K562 (cell line): ENCODE data around the gene SIGLEC6. TPM values are rescaled to one million over a fixed set of nuclear protein-coding genes. Genes with fewer than 3 reads are reported as not detected.

Source experiments
- ATAC-seq: fragments of 200-7000 bp; cut with Tn5 transposase; 3 replicates; pipeline ENCODE4 v1.9.1; 2020; ENCODE audit warnings: moderate library complexity
- BruUV-seq: library from RNA; stranded (reverse); fragments of 400-500 nt; replicated peaks from 2 replicates; lab custom pipeline; 2021; lab: Mats Ljungman, UMichigan
- CTCF ChIA-PET: fragments of 300-600 bp; formaldehyde crosslinking; extraction: SDS; loops from one replicate; lab custom pipeline; 2021; ENCODE audit warnings: low intra/inter-chr PET ratio; lab: Yijun Ruan, JAX
- POLR2A ChIA-PET: fragments of 300-600, 350-650 bp; sonication (Branson Sonifier 250); formaldehyde crosslinking; extraction: SDS; loops from one replicate; lab custom pipeline; 2021; ENCODE audit warnings: antibody characterized with exemption, inconsistent platforms; lab: Yijun Ruan, JAX
- DNase-seq, 4 experiments: peaks; one replicate each; pipeline versions ENCODE4 v3.0.0 to v3.0.0-alpha.2; 2011 to 2018; ENCODE audit warnings: low spot score in 3 of 4, mixed read lengths in 3 of 4; ENCODE audit errors: extremely low read depth in 1 of 4
- FAIRE-seq: peaks from 2 replicates; lab custom pipeline; 2011; peaks lifted over from hg19 to GRCh38; lab: Jason Lieb, UNC
- H2AFZ ChIP-seq: 2 replicates; pipeline ENCODE4 v1.6.0; 2011; ENCODE audit warnings: low read depth, low read length, control low read depth, inconsistent platforms
- H3K27ac ChIP-seq: fragments of 200-600 bp; 3 replicates; pipeline ENCODE4 v1.8.0; 2011; ENCODE audit warnings: low read depth, mild to moderate bottlenecking, control low read depth, inconsistent platforms, low read length, moderate library complexity, mixed read lengths; ENCODE audit errors: extremely low read depth
- H3K27me3 ChIP-seq, 2 experiments: fragments of 300-600 bp in 1 of 2; 2 replicates in 1 of 2; 3 replicates in 1 of 2; pipeline versions ENCODE4 v1.6.0 to v1.8.0; 2011; ENCODE audit warnings: inconsistent platforms in 2 of 2, low read length in 2 of 2, mild to moderate bottlenecking in 1 of 2, mixed read lengths in 1 of 2, moderate library complexity in 1 of 2; ENCODE audit not compliant: control insufficient read depth in 2 of 2, insufficient read depth in 2 of 2
- H3K36me3 ChIP-seq: fragments of 300-600 bp; 3 replicates; pipeline ENCODE4 v1.8.0; 2011; ENCODE audit warnings: mild to moderate bottlenecking, low read length, inconsistent platforms; ENCODE audit not compliant: control insufficient read depth, insufficient read depth
- H3K4me1 ChIP-seq, 2 experiments: fragments of 200-600 bp in 1 of 2; replicated peaks in 1 of 2; 2 replicates in 1 of 2; 3 replicates in 1 of 2; pipeline versions ENCODE4 v1.5.1 to v1.8.0; 2011; ENCODE audit warnings: inconsistent platforms in 2 of 2, low read length in 2 of 2, mild to moderate bottlenecking in 1 of 2, mixed read lengths in 1 of 2, moderate library complexity in 1 of 2; ENCODE audit not compliant: control insufficient read depth in 2 of 2, insufficient read depth in 2 of 2
- H3K4me2 ChIP-seq: 2 replicates; pipeline ENCODE4 v1.6.1; 2011; ENCODE audit warnings: low read length, control low read depth, inconsistent platforms, mixed read lengths; ENCODE audit not compliant: insufficient read depth
- H3K4me3 ChIP-seq: fragments of 200-600 bp; sonication (generic), shearing (Covaris generic); 2 replicates; pipeline ENCODE4 v1.5.1; 2016; ENCODE audit warnings: control low read depth, inconsistent platforms
- H3K79me2 ChIP-seq: fragments of 200-600 bp; 3 replicates; pipeline ENCODE4 v1.8.0; 2011; ENCODE audit warnings: low read length, inconsistent platforms; ENCODE audit not compliant: control insufficient read depth, insufficient read depth
- H3K9ac ChIP-seq, 2 experiments: 2 replicates each; pipeline versions ENCODE4 v1.6.0 to v1.6.1; 2011; ENCODE audit warnings: low read depth in 2 of 2, low read length in 2 of 2, control low read depth in 1 of 2, inconsistent platforms in 1 of 2, mild to moderate bottlenecking in 1 of 2, mixed read lengths in 1 of 2; ENCODE audit not compliant: insufficient read depth in 1 of 2
- H3K9me1 ChIP-seq: one replicate; pipeline ENCODE4 v1.6.0; 2011; ENCODE audit warnings: inconsistent platforms, mild to moderate bottlenecking, low read length, moderate library complexity; ENCODE audit not compliant: control insufficient read depth, insufficient read depth
- H3K9me3 ChIP-seq: replicated peaks from 2 replicates; pipeline ENCODE4 v1.5.1; 2011; ENCODE audit warnings: low read depth, low read length, inconsistent platforms; ENCODE audit not compliant: control insufficient read depth, insufficient read depth
- H4K20me1 ChIP-seq: replicated peaks from 2 replicates; pipeline ENCODE4 v1.6.1; 2011; ENCODE audit warnings: low read length, inconsistent platforms, mixed read lengths; ENCODE audit not compliant: control insufficient read depth, insufficient read depth
- E2F3 ChIP-seq: fragments of 250-450 bp; sonication (Bioruptor Pico); IDR thresholded peaks from 2 replicates; pipeline ENCODE4 v1.4.0; 2020; ENCODE audit warnings: mild to moderate bottlenecking
- NBN ChIP-seq: fragments of 450-650 bp; IDR thresholded peaks from 2 replicates; pipeline ENCODE4 v1.6.1; 2016; ENCODE audit warnings: low read depth, mild to moderate bottlenecking
- PCBP1 ChIP-seq: fragments of 200-400 bp; formaldehyde crosslinking; IDR thresholded peaks from 2 replicates; pipeline ENCODE4 v1.6.1; 2018; ENCODE audit warnings: mild to moderate bottlenecking, low read depth, low read length; ENCODE audit not compliant: poor library complexity, severe bottlenecking
- SIRT6 ChIP-seq: IDR thresholded peaks from one replicate; pipeline ENCODE4 v1.6.1; 2012; ENCODE audit warnings: low read depth, mild to moderate bottlenecking, control low read depth, inconsistent platforms, low read length, moderate library complexity
- SRSF9 ChIP-seq: fragments of 200-400 bp; formaldehyde crosslinking; IDR thresholded peaks from 2 replicates; pipeline ENCODE4 v1.6.1; 2017; ENCODE audit warnings: low read depth, low read length, borderline replicate concordance
- ZBTB8A ChIP-seq: fragments of 450-650 bp; IDR thresholded peaks from 2 replicates; pipeline ENCODE4 v1.6.1; 2018; ENCODE audit warnings: mild to moderate bottlenecking, moderate library complexity; ENCODE audit not compliant: partially characterized antibody
- ZFP1 ChIP-seq: fragments of 450-650 bp; formaldehyde crosslinking; IDR thresholded peaks from 2 replicates; pipeline ENCODE4 v1.4.0; 2020; ENCODE audit warnings: mild to moderate bottlenecking, mixed read lengths
- WGBS: fragments of 100-300 bp; shearing (Covaris generic); methylation state at CpG from one replicate; pipeline ENCODE4 v1.1.6; 2016; ENCODE audit warnings: low coverage, mixed read lengths; ENCODE audit not compliant: insufficient coverage; ENCODE audit errors: missing lambda C conversion rate; 5-methylcytosine and 5-hydroxymethylcytosine counted together
- in situ Hi-C: fragments of 300-500 bp; cut with MboI; formaldehyde crosslinking; loops from 4 replicates; pipeline ENCODE4 v1.15.0; 2018; ENCODE audit warnings: inconsistent platforms, mixed read lengths
- intact Hi-C: fragments of 100-400 bp; cut with micrococcal nuclease; formaldehyde crosslinking; loops from 2 replicates; pipeline ENCODE4 v1.14.2; 2022
- polyA plus RNA-seq, 8 experiments: library from polyadenylated mRNA; depleted of rRNA in 4 of 8; stranded (reverse) in 5 of 8; unstranded in 3 of 8; fragments of >200 nt; fragmentation: Nextera tagmentation in 2 of 8; fragmentation: Illumina TruSeq in 1 of 8; extraction: Ambion mirVana in 2 of 8; extraction: Trizol in 1 of 8; gene quantifications; 2 replicates each; pipeline versions ENCODE4 v1.2.1 to v1.2.3, GENCODE V29; 2011 to 2014; ENCODE audit warnings: inconsistent platforms in 1 of 8, missing spikeins in 1 of 8
- total RNA-seq, 7 experiments: library from RNA; depleted of rRNA in 6 of 7; stranded (reverse); fragments of >200 nt in 6 of 7; fragmentation: Illumina TruSeq in 2 of 7; extraction: Trizol in 2 of 7; gene quantifications; 2 replicates each; pipeline versions ENCODE4 v1.2.1 to v1.2.3, GENCODE V29; 2011 to 2021; ENCODE audit warnings: low replicate concordance in 1 of 7
- TF ChIP-seq, protein P1 (sequence below): fragments of 450-650 bp; formaldehyde crosslinking; IDR thresholded peaks from 2 replicates; pipeline ENCODE4 v1.4.0; 2020; ENCODE audit warnings: mild to moderate bottlenecking, moderate library complexity

SIGLEC6 gene
- total and polyA plus RNA-seq, 9 of the 15 experiments (the other 6 are each of a cell fraction or from before 2014, with no cell fraction given): 0.03 to 17.5 (median 0.71) TPM

DNA sequence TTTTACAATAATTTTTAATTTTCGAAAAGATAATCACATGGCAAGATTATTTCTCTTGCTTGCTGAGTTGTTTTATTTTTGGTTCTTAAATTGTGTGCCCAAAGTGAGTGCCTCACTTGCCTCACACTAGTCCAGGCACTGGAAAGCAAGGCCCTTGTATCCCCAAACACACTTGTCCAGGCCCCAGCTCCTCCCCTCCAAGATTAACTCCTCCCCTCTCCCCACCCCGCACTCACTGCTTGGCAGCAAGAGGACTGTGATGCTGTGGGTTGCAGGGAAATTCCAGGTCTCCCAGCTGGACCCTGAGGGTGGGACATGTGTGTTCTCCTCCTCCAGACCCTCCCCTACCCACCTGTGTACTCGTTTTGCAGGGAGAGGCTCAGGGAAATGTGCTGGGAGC is 33.8 kb downstream of the SIGLEC6 start:
- Histone ChIP-seq H3K9me1 (no peaks in the 10 kb centered on the region), H3K9me3 (no peaks in the 10 kb centered on the region), H3K27ac (no peak overlapping the region), H4K20me1 (no peaks in the 10 kb centered on the region), H3K4me2 (peak overlapping the region; percentile 2; the same call in 1 of the 2 replicates), H2AFZ (peak overlapping the region; percentile 81), H3K27me3 (no peaks in the 10 kb centered on the region), H3K9ac (0 out of 4 replicates have a peak overlapping the region, but pooled peaks of 1 of the 2 experiments have one; percentile 17), H3K79me2 (no peaks in the 10 kb centered on the region; the same call in 2 of the 3 replicates), H3K36me3 (no peaks in the 10 kb centered on the region), H3K4me1 (peaks cover 15 to 20% of the 10 kb centered on the region in 2 experiments), H3K4me3 (no peak overlapping the region)
- intact Hi-C loops: no loop called here
- ATAC-seq: peak; percentile 90
- BruUV-seq: no TSS peak
- TF ChIP-seq, protein P1, sequence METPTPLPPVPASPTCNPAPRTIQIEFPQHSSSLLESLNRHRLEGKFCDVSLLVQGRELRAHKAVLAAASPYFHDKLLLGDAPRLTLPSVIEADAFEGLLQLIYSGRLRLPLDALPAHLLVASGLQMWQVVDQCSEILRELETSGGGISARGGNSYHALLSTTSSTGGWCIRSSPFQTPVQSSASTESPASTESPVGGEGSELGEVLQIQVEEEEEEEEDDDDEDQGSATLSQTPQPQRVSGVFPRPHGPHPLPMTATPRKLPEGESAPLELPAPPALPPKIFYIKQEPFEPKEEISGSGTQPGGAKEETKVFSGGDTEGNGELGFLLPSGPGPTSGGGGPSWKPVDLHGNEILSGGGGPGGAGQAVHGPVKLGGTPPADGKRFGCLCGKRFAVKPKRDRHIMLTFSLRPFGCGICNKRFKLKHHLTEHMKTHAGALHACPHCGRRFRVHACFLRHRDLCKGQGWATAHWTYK: no peak
- no peak for TF ChIP-seq E2F3 (CRISPR knock-in tag)
- peak; percentile 51 for FAIRE-seq
- CTCF ChIA-PET: no interaction called here
- POLR2A ChIA-PET: interaction anchor here (0.8 to 1.0 kb wide), 5 partner anchors 9 to 206 kb away, joined by 3 to 4 read pairs (median 4); no protein-coding TSS in a partner anchor
- DNase-seq: peak in 3 of 4 experiments; percentile 26 to 63 (median 48)
- in situ Hi-C loops: no loop called here
- WGBS: 13% methylated on average over 3 of the region's 3 CpGs

DNA sequence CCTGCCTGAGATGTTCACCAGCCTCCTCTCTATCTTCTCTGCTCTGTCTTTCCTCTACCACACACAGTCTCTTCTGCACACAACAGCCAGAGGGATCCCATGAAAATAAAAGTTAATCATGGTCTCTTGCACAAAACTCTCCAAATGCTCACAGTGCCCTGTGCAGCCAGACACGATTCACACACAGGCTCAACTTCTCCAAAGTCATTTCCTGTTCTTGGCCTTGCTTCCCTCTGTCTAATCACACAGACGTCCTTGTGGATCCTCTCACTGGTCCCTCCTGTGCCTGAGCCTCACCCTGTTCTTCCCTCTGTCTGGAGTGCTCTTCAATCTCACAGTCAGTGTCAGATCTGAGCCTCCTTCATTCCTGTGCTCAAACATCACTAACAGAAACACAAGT is 37.7 kb downstream of the SIGLEC6 start:
- Histone ChIP-seq H3K27ac (no peak overlapping the region), H3K4me2 (no peak overlapping the region), H3K27me3 (no peaks in the 10 kb centered on the region), H4K20me1 (no peaks in the 10 kb centered on the region), H3K36me3 (no peaks in the 10 kb centered on the region), H3K9me1 (no peaks in the 10 kb centered on the region), H2AFZ (peak overlapping the region; percentile 67), H3K79me2 (no peaks in the 10 kb centered on the region), H3K9ac (peak overlapping the region in 1 of 2 experiments; percentile 48; a peak in 1 of 4 replicates), H3K9me3 (no peaks in the 10 kb centered on the region), H3K4me1 (peaks cover 6 to 9% of the 10 kb centered on the region in 2 experiments; a peak in 4 of 5 replicates), H3K4me3 (no peak overlapping the region)
- in situ Hi-C loops (no loop called here), intact Hi-C loops (no loop called here)
- WGBS: 8% methylated on average over 2 of the region's 2 CpGs
- BruUV-seq: no TSS peak
- ChIA-PET CTCF (no interaction called here), POLR2A (no interaction called here)
- no peak for TF ChIP-seq SIRT6
- no peak for TF ChIP-seq ZBTB8A
- no peak for TF ChIP-seq SRSF9
- TF ChIP-seq NBN: no peak
- TF ChIP-seq PCBP1: no peak
- no peak for TF ChIP-seq ZFP1
- ATAC-seq (no peak), FAIRE-seq (no peak), DNase-seq (no peak)
